ENCODE data around the gene PHAX. TPM values are rescaled to one million over a fixed set of nuclear protein-coding genes. Genes with fewer than 3 reads are reported as not detected.

Gene PHAX
- total and polyA plus RNA-seq, 8 donors: 14.4 to 246 (median 35.0) TPM

DNA sequence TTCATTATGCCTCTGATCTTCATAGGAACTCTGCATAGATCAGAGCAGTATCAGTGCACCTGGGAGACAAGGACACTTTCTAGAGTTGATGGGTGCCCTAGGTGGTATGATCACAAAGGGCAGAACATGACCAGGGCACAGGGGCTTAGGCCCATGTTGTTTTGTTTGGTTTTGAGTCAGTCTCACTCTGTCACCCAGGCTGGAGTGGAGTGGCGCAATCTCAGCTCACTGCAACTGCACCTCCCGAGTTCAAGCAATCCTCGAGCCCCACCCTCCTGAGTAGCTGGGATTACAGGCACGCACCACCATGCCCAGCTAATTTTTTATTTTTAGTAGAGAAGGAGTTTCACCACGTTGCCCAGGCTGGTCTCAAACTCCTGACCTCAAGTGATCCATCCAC lies 23.3 kb upstream of the PHAX start:
- H3K27ac ChIP-seq: no peak overlapping the region
- H3K36me3 ChIP-seq: peaks cover 36 to 99% (median 92%) of the 10 kb centered on the region in 4 donors
- no peaks in the 10 kb centered on the region for H3K9me3 ChIP-seq
- H3K4me1 ChIP-seq: no peaks in the 10 kb centered on the region
- TF ChIP-seq, protein P1, sequence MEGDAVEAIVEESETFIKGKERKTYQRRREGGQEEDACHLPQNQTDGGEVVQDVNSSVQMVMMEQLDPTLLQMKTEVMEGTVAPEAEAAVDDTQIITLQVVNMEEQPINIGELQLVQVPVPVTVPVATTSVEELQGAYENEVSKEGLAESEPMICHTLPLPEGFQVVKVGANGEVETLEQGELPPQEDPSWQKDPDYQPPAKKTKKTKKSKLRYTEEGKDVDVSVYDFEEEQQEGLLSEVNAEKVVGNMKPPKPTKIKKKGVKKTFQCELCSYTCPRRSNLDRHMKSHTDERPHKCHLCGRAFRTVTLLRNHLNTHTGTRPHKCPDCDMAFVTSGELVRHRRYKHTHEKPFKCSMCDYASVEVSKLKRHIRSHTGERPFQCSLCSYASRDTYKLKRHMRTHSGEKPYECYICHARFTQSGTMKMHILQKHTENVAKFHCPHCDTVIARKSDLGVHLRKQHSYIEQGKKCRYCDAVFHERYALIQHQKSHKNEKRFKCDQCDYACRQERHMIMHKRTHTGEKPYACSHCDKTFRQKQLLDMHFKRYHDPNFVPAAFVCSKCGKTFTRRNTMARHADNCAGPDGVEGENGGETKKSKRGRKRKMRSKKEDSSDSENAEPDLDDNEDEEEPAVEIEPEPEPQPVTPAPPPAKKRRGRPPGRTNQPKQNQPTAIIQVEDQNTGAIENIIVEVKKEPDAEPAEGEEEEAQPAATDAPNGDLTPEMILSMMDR (IDR thresholded peaks at IDR 0.05): no peak
- TF ChIP-seq POLR2A (IDR thresholded peaks at IDR 0.05) (no peak), POLR2AphosphoS5 (IDR thresholded peaks at IDR 0.05) (no peak), EP300 (IDR thresholded peaks at IDR 0.05) (no peak)
- intact Hi-C loops (cut with DNase I; ENCODE audit: low total_unique reads): no loop called here
- no peaks in the 10 kb centered on the region for H3K27me3 ChIP-seq
- peak in 1 of 2 donors; percentile 13 for DNase-seq
- WGBS, 5 donors: 80 to 96% (median 92%) methylated on average over 5 of the region's 5 CpGs
- no peak overlapping the region for H3K4me3 ChIP-seq

DNA sequence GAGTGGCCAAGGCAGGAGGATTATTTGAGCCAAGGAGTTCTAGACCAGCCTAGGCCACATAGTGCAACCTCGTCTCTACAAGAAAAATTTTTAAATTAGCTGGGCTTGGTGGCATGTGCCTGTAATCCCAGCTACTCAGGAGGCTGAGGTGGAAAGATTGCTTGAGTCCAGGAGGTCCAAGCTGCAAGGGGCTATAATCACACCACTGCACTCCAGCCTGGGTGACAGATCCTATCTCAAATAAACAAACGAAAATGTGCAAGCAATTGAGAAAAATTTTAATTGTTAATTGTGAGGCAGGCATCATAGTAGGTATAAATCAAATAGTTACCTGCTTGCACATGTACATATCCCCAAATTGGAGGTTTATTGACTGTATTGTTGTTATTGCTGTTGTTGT lies 21.0 kb upstream of the PHAX start:
- TF ChIP-seq POLR2AphosphoS5 (IDR thresholded peaks at IDR 0.05): no peak
- TF ChIP-seq, protein P1 (IDR thresholded peaks at IDR 0.05): no peak
- no peak for TF ChIP-seq POLR2A (IDR thresholded peaks at IDR 0.05)
- TF ChIP-seq EP300 (IDR thresholded peaks at IDR 0.05): no peak
- Histone ChIP-seq H3K4me1 (no peaks in the 10 kb centered on the region), H3K27me3 (no peaks in the 10 kb centered on the region), H3K4me3 (no peak overlapping the region), H3K9me3 (no peaks in the 10 kb centered on the region), H3K36me3 (peaks cover 47 to 100% (median 99%) of the 10 kb centered on the region in 4 donors), H3K27ac (no peak overlapping the region)
- 84 to 94% (median 89%) methylated on average over 2 of the region's 2 CpGs for WGBS, 5 donors
- intact Hi-C loops (cut with DNase I; ENCODE audit: low total_unique reads): no loop called here
- no peak for DNase-seq

DNA sequence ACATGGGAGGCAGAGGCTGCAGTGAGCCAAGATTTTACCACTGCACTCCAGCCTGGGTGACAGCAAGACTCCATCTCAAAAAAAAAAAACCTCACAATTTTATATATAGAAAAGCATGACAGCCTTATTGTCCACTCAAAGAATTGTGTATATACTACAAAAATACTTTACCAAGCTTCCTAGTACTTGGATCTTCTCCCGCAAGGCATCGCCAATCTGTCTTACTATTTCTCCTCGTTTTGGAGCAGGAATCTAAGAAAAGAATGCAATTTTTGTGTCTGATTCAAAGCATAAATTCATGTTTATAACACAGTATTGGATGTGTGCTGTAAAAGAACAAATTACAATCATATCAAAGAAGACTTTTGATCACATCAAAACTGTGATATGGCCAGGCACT lies 17.0 kb upstream of the PHAX start:
- no peaks in the 10 kb centered on the region for H3K9me3 ChIP-seq
- DNase-seq: no peak
- 88 to 96% (median 92%) methylated on average over 3 of the region's 3 CpGs for WGBS, 5 donors
- H3K27me3 ChIP-seq: no peaks in the 10 kb centered on the region
- no peaks in the 10 kb centered on the region for H3K4me1 ChIP-seq
- H3K36me3 ChIP-seq: peaks cover 29 to 100% (median 95%) of the 10 kb centered on the region in 4 donors
- TF ChIP-seq POLR2AphosphoS5 (IDR thresholded peaks at IDR 0.05): no peak
- no peak for TF ChIP-seq POLR2A (IDR thresholded peaks at IDR 0.05)
- TF ChIP-seq, protein P1 (IDR thresholded peaks at IDR 0.05): no peak
- TF ChIP-seq EP300 (IDR thresholded peaks at IDR 0.05): no peak
- intact Hi-C loops (cut with DNase I; ENCODE audit: low total_unique reads): no loop called here
- no peak overlapping the region for H3K4me3 ChIP-seq
- no peak overlapping the region for H3K27ac ChIP-seq

DNA sequence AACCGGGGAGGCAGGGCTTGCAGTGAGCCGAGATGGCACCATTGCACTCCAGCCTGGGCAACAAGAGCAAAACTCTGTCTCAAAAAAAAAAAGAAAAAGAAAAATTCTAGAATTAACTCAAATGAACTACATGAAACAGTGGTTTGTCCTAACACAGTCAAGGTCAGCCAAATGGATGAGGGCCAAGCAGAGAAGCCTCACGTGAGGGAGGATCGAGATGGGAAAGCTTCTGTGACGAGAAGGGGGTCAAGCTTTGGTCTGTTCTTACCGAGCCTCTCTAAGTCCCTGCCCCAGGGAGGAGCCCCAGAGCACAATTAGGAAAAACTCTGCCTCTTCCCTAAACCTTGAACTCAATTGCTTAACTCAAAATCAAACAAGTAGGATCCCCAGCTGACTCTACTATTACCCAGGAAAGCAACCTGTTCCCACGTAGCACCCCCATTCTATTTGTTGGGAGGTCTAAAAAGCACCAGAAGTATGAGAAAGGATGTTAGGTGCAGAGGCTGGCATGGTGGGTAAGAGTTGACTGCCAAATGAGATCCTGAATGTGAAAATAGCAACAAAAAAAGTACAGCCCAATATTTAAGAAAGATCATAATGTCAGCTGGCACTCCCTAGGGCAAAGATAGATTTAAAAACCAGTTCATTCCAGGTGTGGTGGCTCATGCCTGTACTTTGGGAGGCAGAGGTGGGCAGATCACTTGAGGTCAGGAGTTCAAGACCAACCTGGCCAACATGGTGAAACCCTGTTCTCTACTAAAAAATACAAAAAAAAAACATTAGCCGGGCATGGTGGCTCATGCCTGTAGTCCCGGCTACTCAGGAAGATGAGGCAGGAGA lies 13.0 kb upstream of the PHAX start:
- DNase-seq: no peak
- peaks cover 15 to 93% (median 84%) of the 10 kb centered on the region in 4 donors for H3K36me3 ChIP-seq
- peaks cover 0 to 4% (median under 1%) of the 10 kb centered on the region in 4 donors for H3K4me1 ChIP-seq
- 77 to 84% (median 81%) methylated on average over 9 of the region's 9 CpGs for WGBS, 5 donors
- H3K4me3 ChIP-seq: no peak overlapping the region
- intact Hi-C loops (cut with DNase I; ENCODE audit: low total_unique reads): no loop called here
- H3K9me3 ChIP-seq: no peaks in the 10 kb centered on the region
- no peak overlapping the region for H3K27ac ChIP-seq
- H3K27me3 ChIP-seq: no peaks in the 10 kb centered on the region
- TF ChIP-seq POLR2AphosphoS5 (IDR thresholded peaks at IDR 0.05) (no peak), EP300 (IDR thresholded peaks at IDR 0.05) (no peak), POLR2A (IDR thresholded peaks at IDR 0.05) (no peak)
- TF ChIP-seq, protein P1 (IDR thresholded peaks at IDR 0.05): no peak
